B cell (primary cell): ENCODE measurements around the gene TBC1D1.

Source experiments
- EZH2 ChIP-seq: IDR thresholded peaks from 2 replicates; pipeline ENCODE4 v1.6.1; 2012; ENCODE audit warnings: borderline replicate concordance, low read depth, mild to moderate bottlenecking, moderate library complexity, low read length; ENCODE audit not compliant: insufficient read depth, poor library complexity, severe bottlenecking
- TF ChIP-seq, protein P1 (sequence below): fragments of 200-600 bp; IDR thresholded peaks from one replicate; pipeline ENCODE4 v1.8.0; 2022; ENCODE audit warnings: antibody characterized with exemption, mild to moderate bottlenecking

DNA sequence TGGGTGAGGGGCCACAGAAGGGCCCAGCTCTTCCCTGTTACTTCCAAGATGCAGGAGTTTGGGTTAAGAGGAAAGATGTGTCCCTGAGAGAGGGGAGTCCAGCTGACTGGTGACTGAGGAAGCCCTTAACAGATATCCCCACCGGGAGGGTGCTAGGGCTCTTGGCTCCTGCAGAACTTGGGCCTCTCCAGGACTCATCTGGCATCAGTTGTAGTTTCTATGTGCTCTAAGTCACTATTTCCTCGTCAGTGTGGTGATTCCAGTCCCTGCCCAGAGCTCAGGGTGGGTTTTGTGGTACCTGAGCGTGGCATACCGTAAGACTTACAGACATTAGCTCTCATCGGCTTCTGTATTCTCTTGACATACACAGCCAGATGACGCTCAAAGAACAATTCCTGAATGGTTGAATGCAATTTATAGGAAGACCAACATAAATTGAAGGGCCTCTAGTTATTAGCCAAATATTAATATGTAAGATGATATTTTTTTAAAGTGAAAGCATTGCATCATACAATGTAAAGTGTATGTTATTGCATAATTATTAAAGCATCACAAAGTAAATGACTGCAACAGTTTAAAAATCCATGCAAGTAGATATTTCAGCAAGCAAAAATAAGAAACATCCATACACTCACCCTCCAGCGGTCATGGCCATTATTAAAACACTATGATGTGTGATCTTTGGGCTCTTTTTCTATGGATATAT lies 264.9 kb downstream of the TBC1D1 start:
- TF ChIP-seq, protein P1, sequence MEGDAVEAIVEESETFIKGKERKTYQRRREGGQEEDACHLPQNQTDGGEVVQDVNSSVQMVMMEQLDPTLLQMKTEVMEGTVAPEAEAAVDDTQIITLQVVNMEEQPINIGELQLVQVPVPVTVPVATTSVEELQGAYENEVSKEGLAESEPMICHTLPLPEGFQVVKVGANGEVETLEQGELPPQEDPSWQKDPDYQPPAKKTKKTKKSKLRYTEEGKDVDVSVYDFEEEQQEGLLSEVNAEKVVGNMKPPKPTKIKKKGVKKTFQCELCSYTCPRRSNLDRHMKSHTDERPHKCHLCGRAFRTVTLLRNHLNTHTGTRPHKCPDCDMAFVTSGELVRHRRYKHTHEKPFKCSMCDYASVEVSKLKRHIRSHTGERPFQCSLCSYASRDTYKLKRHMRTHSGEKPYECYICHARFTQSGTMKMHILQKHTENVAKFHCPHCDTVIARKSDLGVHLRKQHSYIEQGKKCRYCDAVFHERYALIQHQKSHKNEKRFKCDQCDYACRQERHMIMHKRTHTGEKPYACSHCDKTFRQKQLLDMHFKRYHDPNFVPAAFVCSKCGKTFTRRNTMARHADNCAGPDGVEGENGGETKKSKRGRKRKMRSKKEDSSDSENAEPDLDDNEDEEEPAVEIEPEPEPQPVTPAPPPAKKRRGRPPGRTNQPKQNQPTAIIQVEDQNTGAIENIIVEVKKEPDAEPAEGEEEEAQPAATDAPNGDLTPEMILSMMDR = no peak
- no peak for TF ChIP-seq EZH2
